WERI-Rb-1 (cell line): Measurements from ENCODE around the gene BCKDHA.

Experiments used
- DNase-seq: peaks from one replicate; pipeline ENCODE4 v3.0.0-alpha.2; 2020
- H3K27ac ChIP-seq: fragments of 250-450 bp; sonication (Bioruptor Pico); 2 replicates; pipeline ENCODE4 v1.5.1; 2020; ENCODE audit warnings: mild to moderate bottlenecking, moderate library complexity
- H3K27me3 ChIP-seq: fragments of 250-450 bp; sonication (Bioruptor Pico); 2 replicates; pipeline ENCODE4 v1.5.1; 2021; ENCODE audit warnings: mild to moderate bottlenecking, low read depth, moderate library complexity; ENCODE audit not compliant: insufficient read depth, severe bottlenecking
- H3K36me3 ChIP-seq: fragments of 250-450 bp; sonication (Bioruptor Pico); 2 replicates; pipeline ENCODE4 v1.5.1; 2020; ENCODE audit warnings: mild to moderate bottlenecking, moderate library complexity
- H3K4me3 ChIP-seq: 2 replicates; pipeline ENCODE4 v1.5.1; 2011; ENCODE audit warnings: low read depth, mild to moderate bottlenecking, control low read depth, low read length
- H3K9me3 ChIP-seq: fragments of 250-450 bp; sonication (Bioruptor Pico); 2 replicates; pipeline ENCODE4 v1.5.1; 2021; ENCODE audit warnings: mild to moderate bottlenecking, moderate library complexity; ENCODE audit not compliant: severe bottlenecking
- CTCF ChIP-seq: IDR thresholded peaks from 2 replicates; pipeline ENCODE4 v1.5.1; 2011; ENCODE audit warnings: low read depth, mild to moderate bottlenecking, control low read depth, inconsistent platforms, low read length

The BCKDHA gene

GRCh38 chr19:41410336-41411054, 12.9 kb downstream of the BCKDHA start:
- H3K27me3 ChIP-seq: no peaks in the 10 kb centered on the region
- no peak for DNase-seq
- no peak overlapping the region for H3K4me3 ChIP-seq
- H3K36me3 ChIP-seq: no peaks in the 10 kb centered on the region
- no peaks in the 10 kb centered on the region for H3K9me3 ChIP-seq
- no peak overlapping the region for H3K27ac ChIP-seq
- no peak for TF ChIP-seq CTCF

DNA sequence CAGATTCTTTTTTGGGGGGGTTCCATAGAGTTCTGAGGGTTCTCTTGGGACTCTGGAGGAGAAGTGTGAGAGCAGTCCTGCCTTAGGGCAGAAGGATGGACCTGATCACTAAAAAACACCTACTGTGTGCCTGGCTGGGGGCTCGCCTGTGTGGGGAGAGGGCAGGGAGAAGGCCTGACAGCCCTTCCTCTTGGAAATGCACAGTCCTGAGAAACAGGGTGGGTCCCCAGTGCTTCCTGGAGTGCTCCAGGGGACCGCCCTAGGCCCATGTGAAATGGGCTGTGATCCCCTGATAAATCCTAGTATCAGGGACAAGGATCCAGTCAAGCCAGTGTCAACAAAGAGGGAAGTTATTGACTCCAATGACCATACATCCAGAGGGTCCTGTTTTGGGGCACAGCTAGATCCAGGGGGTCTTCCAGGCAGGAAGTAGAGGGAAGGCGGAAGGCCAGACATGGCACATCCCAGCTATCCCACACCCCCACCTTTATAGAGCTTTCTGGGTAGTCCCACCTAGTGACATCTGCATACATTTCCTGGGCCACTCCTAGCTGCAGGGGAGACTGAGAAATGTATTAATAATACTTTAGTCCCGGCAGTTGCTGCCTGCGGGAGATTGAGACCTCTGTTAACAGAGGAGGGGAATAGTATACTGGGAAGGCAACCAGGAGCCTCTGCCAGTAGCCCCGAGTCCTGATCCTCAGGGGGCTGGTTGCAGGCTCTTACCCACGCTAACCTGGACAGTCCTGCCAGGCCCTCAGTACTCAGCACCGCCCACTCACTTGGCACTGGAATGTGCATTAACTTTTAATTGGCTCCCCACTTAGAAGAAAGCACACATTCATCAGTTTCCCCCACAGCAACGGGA, 13.7 kb downstream of the BCKDHA start:
- Histone ChIP-seq H3K27ac (no peak overlapping the region), H3K27me3 (no peaks in the 10 kb centered on the region), H3K9me3 (no peaks in the 10 kb centered on the region), H3K36me3 (no peaks in the 10 kb centered on the region), H3K4me3 (no peak overlapping the region)
- no peak for DNase-seq
- TF ChIP-seq CTCF: no peak

DNA sequence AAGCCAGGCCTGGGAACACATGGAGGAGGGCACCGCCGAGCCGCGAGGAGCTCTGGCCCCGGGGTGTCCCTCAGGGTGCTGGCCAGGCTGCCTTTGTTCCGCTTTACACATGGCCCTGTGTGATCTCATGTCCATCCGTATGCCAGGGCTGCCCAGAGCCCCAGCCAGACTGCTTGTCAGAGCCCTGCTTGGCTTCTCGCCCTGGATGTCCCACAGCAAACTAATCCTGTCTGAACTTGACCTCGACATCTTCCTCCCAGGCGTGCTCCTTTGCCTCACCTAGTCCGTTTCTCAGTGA, 14.3 kb downstream of the BCKDHA start:
- no peak overlapping the region for H3K27ac ChIP-seq
- no peaks in the 10 kb centered on the region for H3K36me3 ChIP-seq
- H3K9me3 ChIP-seq: no peaks in the 10 kb centered on the region
- H3K4me3 ChIP-seq: no peak overlapping the region
- no peak for TF ChIP-seq CTCF
- no peak for DNase-seq
- no peaks in the 10 kb centered on the region for H3K27me3 ChIP-seq

GRCh38 chr19:41412953-41413352, 15.3 kb downstream of the BCKDHA start:
- Histone ChIP-seq H3K36me3 (no peaks in the 10 kb centered on the region), H3K27ac (no peak overlapping the region), H3K27me3 (no peaks in the 10 kb centered on the region), H3K4me3 (no peak overlapping the region), H3K9me3 (no peaks in the 10 kb centered on the region)
- no peak for DNase-seq
- TF ChIP-seq CTCF: no peak

- Histone ChIP-seq H3K27ac (no peak overlapping the region), H3K9me3 (no peaks in the 10 kb centered on the region), H3K36me3 (peaks cover 2% of the 10 kb centered on the region; the same call in 1 of the 2 replicates), H3K27me3 (no peaks in the 10 kb centered on the region), H3K4me3 (no peak overlapping the region)
- no peak for TF ChIP-seq CTCF
- no peak for DNase-seq
Measured at GRCh38 chr19:41413947-41414346, 16.3 kb downstream of the BCKDHA start.
